Hepatocyte (in vitro differentiated cells): ENCODE results near the gene MON1B.

Source experiments
- CTCF ChIP-seq: fragments of 200-600 bp; sonication (generic); IDR thresholded peaks from 2 replicates; pipeline ENCODE4 v1.5.1; 2016; ENCODE audit warnings: antibody characterized with exemption, mild to moderate bottlenecking; ENCODE audit not compliant: poor library complexity
- EZH2phosphoT487 ChIP-seq: fragments of 200-600 bp; sonication (generic); IDR thresholded peaks from one replicate; pipeline ENCODE4 v1.6.1; 2018; ENCODE audit warnings: antibody characterized with exemption, mild to moderate bottlenecking, low read depth, moderate library complexity; ENCODE audit not compliant: unreplicated experiment, severe bottlenecking

GRCh38 chr16:77193377-77193776 lies 2.4 kb downstream of the MON1B start:
- TF ChIP-seq CTCF (no peak), EZH2phosphoT487 (no peak)
